GM18520 (cell line): ENCODE results near the gene PIGN.
"Not testable (repeated sequence)": the region's sequence is repeated elsewhere in the genome, so short reads cannot be mapped to it uniquely, and the experiment has no call there.

Experiments used
- ATAC-seq: cut with Tn5 transposase; IDR thresholded peaks from one replicate; pipeline ENCODE4 v1.9.1; 2021; ENCODE audit not compliant: unreplicated experiment

PIGN gene

DNA sequence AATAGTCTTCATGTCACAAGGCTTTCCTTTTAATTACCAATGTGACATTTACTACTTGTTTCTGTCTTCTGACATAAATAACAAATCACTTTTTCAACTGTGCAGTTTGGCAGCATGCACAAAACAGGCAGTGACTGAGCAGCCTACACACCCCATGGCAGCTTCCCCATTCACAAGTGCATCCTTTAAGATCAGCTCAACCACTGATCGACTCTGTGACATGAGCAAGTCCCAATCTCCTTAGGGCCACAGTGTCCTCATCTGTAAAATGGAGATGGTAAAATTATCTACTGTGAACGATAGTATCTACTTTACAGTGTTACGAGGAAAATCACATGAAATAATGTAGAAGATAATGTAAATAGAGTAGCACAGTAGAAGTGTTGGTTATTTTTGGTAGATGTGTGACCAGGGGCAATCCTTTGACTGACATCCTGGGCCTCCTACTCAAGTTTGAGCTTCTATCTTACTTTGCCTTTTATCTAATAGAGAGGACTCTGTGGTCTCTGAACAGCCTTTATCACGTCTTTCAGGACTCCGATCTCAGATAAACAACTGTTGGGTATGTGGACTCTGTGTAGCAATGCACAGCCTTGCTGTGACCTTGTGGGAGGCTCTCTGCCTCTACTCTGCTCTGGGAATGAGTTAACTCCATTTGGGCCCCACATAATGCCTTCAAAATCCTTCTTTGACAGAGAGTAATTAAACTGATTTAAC lies 120.6 kb downstream of the PIGN start:
- ATAC-seq, result no peak

DNA sequence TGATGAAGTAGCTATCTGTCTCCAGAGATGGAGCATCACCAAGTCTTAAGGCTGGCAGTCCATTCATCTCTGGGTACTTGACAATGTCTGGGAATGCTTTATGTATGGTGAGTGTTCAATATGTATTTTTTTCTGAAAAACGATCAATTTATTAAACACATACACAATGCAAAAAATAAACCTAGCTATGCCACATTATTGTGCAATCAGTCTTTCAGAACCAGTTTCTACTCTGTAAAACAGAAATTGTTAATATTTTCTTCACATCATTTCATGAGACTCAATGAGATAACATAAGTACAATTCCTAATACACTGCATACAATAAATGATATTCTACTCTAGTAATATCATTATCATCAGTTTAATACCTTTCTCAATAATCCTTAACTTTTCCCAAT lies 122.5 kb downstream of the PIGN start:
- no peak for ATAC-seq

DNA sequence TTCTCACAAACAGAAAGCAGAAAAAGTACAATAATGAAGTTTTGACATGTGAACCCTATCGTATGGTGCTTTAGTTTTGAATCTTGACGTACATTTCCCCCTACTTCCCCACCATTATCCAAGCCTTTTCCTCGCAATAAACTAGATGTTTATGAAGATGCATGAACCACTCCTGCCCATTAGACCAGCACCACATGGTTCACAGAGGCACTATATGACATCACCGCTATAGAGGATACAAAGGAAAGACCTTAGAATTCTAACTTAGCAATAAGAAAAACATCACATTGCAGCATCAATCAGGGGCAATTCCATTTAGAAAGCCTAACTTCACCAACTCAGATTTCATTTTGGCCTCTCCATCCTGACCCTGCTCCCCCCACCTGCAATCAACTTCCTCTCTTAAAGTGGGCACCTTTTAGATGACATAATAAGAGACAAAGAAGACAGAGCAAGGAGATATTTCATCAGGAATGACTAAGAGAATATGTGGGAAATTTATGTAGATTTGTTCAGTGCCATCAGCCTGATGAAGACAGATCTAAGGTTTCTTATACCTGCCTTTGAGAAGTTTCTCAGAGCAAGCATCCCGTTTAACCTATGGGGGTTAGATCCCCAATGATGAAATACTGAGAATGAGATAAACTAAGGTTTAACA lies 124.9 kb downstream of the PIGN start:
- ATAC-seq, result no peak

DNA sequence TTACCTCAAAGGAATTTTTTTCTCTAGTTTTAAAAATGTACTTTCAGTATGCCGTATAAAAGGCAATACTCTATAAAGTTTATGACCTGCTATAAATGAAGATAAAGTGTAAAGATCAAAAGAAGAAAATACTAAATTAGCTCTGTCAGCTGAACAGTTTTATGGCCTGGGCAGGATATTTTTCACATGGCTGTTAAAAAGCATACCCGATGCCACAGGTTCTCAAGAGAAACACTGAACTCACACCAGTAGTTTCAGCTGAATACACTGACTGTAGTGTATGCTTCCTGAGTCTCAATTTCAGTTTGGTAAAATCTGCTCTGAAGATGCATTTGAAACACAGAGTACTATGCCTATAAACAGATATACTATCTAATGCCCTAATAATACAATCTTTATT lies 126.0 kb downstream of the PIGN start:
- ATAC-seq, result no peak

DNA sequence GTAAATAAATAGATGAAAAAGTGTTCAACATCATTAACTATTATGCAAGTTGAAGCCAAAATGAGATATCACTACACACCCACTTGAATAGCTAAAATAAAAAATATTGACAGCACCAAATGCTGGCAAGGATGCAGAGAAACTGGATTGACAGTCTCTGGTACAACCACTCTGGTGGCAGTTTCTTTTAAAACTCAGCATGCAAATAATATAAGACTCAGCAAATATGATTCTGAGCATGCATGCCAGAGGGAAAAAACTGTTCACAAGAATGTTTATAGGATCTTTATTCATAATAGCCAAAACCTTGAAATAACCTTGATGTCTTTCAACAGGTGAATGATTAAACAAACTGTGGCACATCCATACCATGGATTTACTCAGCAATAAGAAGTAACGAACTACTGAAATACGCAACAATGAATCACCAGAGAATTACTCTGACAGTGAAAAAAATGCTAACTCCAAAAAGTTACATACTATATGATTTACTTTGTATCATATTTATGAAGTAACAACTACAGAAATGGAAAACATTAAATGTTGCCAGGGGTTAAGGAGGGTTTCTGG lies 131.8 kb downstream of the PIGN start:
- ATAC-seq, result no peak

DNA sequence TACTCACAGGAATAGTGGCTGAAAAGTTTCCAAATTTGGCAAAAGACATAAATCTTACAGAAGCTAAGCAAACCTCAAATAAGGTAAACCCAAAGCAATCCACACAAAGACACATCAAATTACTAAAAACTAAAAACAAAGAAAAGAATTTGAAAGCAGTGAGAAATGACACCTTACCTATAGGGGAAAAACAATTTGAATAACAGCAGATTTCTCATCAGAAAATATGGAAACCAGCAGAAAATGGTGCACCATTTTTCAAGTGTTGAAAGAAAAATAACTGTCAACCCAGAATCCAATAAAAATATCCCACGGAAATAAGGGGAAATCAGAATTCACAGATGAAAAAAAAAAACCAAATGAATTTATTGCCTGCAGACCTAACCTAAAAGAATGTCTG lies 138.6 kb downstream of the PIGN start:
- no peak for ATAC-seq

DNA sequence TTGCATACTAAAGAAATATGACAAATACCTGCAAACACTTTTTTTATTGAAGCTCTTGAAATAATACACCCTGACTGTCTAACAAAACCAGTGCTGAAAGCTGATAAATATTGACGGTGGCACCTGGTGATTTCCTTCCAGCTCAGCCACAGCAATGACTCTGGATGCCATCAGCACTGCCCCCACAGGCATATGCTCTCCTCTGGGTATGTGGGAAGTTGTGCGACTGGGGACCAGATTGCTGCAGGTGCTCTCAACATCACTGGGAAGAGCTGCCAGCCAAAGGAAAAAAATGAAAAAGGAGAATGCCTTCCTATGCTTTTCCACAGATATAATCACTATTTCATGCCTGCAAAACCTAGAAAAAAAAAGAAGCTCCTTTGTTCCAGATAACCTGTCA lies 141.5 kb downstream of the PIGN start:
- ATAC-seq, result no peak

DNA sequence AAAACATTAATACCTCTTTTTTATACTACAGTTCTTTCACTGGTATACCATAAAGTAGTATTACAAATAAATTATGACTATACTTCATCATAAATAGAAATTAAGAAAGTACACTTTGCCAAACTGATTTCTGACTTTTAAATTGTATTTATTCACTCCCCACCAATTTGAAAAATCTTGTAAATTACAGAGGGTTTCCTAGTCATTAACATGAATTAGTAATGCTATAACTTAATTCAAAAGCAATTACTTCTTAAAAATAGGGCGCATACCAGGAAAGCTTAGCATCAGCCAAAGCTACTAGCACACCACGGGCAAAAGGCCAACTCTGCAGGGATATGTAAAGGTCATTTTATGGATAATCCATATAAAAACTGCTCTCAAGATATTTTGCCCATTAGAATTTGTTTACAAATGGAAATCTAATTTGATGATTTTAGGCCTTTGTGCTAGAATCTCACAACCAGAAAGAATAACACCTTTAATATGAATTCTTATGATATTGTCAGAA lies 142.3 kb downstream of the PIGN start:
- ATAC-seq, result no peak

DNA sequence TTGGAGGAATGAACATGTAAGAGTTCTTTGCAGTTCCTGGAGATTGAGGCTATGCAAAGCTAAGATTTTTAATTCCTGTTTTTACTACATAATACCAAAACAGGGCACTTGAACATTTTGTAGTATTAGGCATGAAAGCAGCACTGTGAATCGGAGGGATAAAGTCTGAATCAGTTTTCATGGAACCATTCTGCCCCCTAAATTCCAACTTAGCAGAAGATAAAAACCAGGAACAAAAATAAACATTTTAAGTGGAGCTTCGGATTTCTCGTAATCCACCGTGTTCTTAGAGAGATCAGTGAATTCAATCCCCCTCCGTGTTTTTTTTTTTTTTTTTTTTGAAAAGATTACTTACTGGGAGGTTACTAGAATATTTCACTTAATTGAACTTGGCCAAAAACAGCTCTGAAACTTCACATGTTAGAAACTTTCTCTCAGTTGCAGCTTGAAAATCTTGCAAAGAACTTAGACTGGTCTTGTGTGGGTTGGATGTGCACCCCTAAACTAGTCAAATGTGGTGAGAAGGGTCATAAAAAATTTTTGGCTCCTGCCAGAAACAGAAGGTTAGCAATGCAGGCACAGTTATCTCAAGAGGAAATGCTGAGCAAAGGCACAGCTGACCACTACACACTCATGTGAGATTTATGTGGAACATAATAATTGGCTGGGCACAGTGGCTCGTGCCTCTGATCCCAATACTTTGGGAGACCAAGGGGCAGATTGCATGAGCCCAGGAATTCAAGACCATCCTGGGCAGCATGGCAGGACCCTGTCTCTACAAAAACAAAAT lies 148.7 kb downstream of the PIGN start:
- no peak for ATAC-seq

DNA sequence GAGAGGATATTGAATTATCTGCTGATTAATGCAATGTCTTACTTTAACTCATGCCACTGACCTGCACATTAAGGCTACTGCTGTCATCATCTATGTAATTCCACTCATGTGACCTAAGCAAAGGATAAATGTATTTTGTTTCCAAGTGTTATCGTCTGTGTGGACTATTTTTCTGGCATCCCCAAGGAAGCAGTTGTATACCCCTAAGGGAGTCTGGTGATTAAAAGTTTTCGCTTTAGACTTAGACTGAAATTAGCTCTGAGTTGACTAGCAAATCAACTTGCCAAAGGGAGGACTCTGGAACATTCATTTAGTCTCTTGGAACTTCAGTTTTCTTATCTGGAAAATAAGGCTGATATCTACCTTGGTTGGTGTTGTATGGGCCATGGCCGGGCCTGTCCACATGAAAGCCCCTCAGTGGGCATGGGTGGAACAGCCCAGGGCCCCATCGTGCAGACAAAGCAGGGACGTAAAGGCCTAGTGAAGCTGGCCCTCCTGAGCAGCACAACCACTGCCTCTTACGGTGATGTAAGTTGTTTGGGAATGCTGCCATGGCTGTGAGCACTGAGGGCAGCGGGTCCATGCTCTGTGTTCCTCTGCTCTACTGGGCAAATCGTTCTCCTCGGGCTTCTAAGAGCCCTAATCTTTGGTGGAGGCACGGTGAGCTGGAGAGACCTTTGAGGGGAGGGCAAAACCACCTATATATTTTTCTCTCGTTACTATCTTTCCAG lies 149.7 kb downstream of the PIGN start:
- ATAC-seq, result no peak

DNA sequence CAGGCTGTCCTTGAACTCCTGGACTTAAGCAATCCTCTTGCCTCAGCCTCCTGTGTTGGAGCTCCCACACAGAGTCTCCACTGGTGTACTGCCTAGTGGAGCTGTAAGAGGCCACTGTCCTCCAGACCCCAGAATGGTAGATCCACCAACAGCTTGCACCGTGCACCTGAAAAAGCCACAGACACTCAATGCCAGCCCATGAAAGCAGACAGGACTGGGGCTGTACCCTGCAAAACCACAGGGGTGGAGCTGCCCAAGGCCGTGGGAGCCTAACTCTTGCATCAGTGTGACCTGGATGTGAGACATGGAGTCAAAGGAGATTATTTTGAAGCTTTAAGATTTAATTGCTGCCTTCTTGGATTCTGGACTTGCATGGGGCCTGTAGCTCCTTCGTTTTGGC lies 152.6 kb downstream of the PIGN start:
- not testable (repeated sequence) for ATAC-seq

DNA sequence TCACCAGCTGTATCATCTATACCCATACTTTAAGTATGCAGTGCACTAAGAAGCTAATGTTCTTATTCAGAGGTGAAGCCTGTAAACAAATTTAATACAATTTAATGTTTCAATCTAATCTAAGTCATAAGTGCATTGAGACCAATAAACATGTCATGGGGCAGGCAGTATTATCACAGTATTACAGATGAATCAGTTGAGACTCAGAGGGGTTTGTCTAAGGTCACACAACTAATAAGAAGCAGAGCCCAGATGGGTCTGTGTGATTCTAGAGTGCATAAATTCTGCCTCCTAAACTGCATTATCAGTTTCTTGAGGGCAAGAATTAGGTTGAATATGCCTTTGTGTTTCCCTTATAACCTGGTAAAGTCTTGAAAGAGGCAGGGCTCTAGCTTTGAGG lies 153.1 kb downstream of the PIGN start:
- ATAC-seq, result no peak

DNA sequence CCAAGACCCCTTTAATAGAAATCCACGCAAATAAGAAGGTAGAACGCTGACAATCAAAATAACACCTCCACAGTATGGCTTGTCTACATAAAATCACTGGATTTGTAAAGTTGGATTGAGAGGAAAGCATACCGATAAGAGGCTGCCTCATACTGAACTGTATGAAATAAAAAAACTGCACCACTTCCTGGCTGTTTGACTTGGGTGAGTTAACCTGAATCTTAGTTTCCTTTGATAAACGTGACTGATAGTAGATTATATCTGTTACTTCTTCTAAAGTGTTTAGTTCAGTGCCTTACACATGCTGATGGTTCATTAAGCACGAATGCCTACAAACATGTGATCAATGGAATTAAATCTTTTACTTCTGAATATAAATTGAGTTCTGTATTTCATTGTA lies 153.6 kb downstream of the PIGN start:
- no peak for ATAC-seq

DNA sequence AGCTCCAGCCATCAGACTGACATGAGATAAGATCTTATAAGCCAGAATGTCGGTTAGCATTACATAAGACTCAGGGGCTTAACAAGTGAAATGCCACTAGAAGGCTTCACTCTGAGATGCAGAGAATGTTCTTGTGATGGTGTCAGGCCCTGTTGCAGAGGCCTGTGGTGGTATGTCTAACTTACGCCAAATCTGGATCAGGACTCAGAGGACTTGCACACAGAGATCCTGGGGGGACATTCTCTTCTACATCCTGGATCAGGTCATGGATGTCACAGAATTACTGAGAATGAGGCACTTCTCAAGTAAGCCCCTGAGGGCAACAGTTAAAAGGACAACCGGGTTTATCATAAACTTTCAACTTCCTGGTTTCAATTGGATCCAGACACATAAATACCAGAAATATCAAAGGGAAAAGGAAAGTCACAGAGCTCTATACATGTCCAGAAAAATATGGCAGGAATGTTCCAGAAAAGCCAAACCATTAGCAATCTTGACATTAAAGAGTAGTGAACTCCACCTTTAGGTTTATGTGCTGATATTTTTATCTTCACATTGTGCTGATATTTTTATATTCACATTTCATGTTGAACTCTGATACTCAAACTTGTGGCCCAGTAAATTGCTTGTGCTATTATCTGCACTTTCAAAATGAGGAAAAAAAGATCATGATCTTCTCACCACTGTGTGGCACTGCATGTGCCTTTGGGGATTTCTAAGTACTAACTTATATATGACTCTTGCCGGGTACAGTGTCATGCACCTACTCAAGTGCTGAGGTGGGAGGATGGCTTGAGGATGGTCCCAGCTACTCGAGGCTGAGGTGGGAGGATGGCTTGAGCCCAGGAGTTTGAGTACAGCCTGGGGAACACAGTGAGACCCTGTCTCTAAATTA lies 156.5 kb downstream of the PIGN start:
- ATAC-seq, result no peak

DNA sequence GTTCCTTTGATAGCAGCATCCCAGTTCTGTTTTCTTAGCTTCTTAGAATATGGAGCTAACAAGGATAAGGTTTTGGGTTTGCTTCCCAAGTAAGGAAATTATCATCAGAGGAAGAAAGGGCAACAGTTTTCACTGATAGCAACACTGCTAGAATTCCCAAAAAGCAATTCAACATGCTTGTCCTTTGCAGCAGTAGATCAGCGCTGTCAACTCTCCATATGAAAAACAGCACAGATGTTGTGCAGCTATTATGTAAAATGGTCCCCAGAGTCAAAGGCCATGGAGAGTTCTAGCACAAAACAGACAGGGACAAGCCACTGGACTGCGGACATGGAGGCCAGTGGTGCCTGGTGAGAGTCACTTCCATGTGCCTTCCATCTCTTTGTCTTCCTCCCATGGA lies 158.1 kb downstream of the PIGN start:
- no peak for ATAC-seq

DNA sequence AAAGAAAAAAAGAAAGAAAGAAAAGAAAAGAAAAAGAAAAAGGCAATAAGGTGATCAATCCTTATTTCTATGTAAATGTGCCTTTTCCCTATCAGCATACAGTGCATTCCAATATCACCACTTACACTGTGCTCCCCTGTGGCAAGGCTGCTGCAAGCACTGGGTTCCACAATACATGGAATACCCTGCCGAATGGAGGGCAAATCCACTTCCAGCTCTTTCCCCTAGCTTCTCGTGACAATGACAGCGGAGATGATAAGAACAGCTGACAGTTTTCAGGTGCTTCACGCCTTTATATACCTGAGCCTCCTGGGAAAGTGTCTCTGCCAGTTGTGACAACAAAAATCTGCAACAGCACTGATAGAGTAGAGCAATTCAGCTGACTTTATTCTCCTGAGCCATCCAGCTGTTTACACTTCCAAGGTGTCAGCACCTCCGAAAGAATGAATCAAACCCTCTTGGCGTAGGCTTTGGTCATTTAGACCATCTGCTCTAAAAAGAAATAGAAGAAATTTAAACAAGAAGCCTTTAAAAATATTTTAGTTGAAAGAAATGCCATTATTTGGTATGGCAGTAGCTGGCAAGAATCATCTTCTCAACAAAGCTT lies 158.8 kb downstream of the PIGN start:
- no peak for ATAC-seq

DNA sequence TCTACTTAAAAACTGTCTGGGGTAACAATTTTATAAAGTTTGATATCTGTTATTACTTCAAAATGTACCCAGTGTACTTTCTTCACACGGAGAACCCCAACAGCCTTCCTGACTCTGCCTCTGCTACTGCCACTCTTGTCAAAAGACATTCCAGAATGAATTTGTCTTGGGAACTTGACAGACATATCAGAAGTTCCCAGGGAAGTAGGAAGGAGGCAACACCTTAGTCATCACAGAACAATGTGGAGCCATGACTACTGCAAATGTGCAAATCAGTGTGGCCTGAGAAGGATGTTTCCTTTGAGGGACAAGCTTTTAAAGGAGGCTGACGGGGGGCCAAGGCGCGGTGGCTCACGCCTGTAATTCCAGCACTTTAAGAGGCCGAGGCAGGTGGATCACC lies 160.3 kb downstream of the PIGN start:
- no peak for ATAC-seq

DNA sequence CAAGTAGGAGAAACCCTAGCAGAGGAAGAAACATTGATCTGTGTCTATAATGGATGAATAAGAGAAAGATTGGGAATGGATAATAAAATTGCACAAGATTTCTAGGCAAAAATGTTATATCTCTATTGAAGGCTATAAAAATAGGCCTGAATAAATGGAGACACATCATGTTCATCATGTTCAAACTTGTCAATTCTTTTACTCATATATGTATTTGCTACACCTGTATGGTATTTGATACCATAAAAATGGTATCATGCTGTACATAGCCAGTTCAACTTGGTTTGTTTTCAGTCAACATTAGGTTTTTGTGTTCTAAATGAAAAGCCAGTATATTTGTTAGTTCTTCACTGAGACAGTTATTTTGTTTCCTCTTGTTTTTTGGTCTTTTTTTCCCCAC lies 161.9 kb downstream of the PIGN start:
- ATAC-seq, result no peak

DNA sequence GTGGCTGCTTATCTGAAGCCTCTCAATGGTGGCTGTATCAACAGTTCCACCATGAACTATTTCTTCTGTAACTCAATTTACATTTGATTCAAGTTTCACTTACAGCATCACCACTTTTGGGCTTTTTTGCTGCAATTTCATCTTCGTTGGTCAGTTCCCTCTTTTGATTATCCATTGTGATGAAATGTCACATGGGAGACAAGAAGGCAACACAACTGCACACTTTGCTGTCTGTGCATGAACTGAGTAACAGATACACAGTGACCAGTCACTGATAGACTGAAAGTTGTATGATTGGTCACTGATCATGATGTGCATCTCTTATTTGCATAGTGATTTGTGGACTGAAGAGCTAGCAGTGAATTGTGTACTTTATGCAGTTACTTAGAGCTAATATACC lies 163.3 kb downstream of the PIGN start:
- no peak for ATAC-seq

DNA sequence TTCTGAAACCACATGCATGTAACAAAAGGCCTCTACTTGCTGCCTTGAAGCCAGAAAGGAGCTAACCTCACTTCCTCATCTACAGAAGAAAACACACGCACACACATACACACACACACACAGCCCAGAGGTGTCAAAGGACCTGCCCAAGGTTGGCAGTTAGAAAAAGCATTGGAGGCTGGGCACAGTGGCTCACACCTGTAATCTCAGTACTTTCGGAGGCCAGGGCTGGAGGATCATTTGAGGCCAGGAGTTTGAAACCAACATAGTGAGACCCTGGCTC lies 168.2 kb downstream of the PIGN start:
- no peak for ATAC-seq
